ENCODE data around the gene RFC5.

GRCh38 chr12:118058881-118059280 is 42.4 kb downstream of the RFC5 start:
- TF ChIP-seq CTCF (IDR thresholded peaks at IDR 0.05) (no peak), POLR2A (IDR thresholded peaks at IDR 0.05) (no peak)
